NCI-H2171 treated with DMSO at 0.1 percent for 48 hours (cell line): ENCODE measurements around the gene LCA5L.
"Not testable (repeated sequence)": the region's sequence is repeated elsewhere in the genome, so short reads cannot be mapped to it uniquely, and the experiment has no call there.

Experiments
- DNase-seq: peaks from one replicate; lab custom pipeline; 2025; lab: John Stamatoyannopoulos, UW

Gene LCA5L

GRCh38 chr21:39387461-39388037, 58.0 kb downstream of the LCA5L start:
- DNase-seq = peak; percentile 87

GRCh38 chr21:39386899-39387298, 58.7 kb downstream of the LCA5L start:
- no peak for DNase-seq

- DNase-seq = no peak
Measured at GRCh38 chr21:39386194-39386593, 59.4 kb downstream of the LCA5L start.

- DNase-seq = no peak
Measured at GRCh38 chr21:39385299-39386145, 60.1 kb downstream of the LCA5L start.

- no peak for DNase-seq
Measured at GRCh38 chr21:39384674-39385298, 60.8 kb downstream of the LCA5L start.

- DNase-seq = not testable (repeated sequence)
Measured at GRCh38 chr21:39382096-39382495, 63.5 kb downstream of the LCA5L start.

GRCh38 chr21:39381009-39381408, 64.6 kb downstream of the LCA5L start:
- peak; percentile 36 for DNase-seq

- DNase-seq = peak; percentile 83
Measured at GRCh38 chr21:39379986-39380891, 65.3 kb downstream of the LCA5L start.

GRCh38 chr21:39377444-39378050, 68.0 kb downstream of the LCA5L start:
- no peak for DNase-seq

- DNase-seq = no peak
Measured at GRCh38 chr21:39375446-39375845, 70.1 kb downstream of the LCA5L start.

GRCh38 chr21:39374046-39374445, 71.5 kb downstream of the LCA5L start:
- no peak for DNase-seq

- DNase-seq = peak; percentile 13
Measured at GRCh38 chr21:39373634-39374033, 71.9 kb downstream of the LCA5L start.

- DNase-seq = not testable (repeated sequence)
Measured at GRCh38 chr21:39369896-39370288, 75.7 kb downstream of the LCA5L start.

- DNase-seq = no peak
Measured at GRCh38 chr21:39367783-39368182, 77.8 kb downstream of the LCA5L start.

GRCh38 chr21:39366563-39366962, 79.0 kb downstream of the LCA5L start:
- DNase-seq = no peak

GRCh38 chr21:39364949-39365348, 80.6 kb downstream of the LCA5L start:
- DNase-seq = no peak

- DNase-seq = no peak
Measured at GRCh38 chr21:39363607-39364555, 81.7 kb downstream of the LCA5L start.

GRCh38 chr21:39362733-39363132, 82.8 kb downstream of the LCA5L start:
- no peak for DNase-seq

- DNase-seq = no peak
Measured at GRCh38 chr21:39359382-39359781, 86.2 kb downstream of the LCA5L start.
